ENCODE data around the gene CXorf66. TPM values are rescaled to one million over a fixed set of nuclear protein-coding genes. Genes with fewer than 3 reads are reported as not detected.
"Not testable (repeated sequence)": the region's sequence is repeated elsewhere in the genome, so short reads cannot be mapped to it uniquely, and the experiment has no call there.

Gene CXorf66, protein sequence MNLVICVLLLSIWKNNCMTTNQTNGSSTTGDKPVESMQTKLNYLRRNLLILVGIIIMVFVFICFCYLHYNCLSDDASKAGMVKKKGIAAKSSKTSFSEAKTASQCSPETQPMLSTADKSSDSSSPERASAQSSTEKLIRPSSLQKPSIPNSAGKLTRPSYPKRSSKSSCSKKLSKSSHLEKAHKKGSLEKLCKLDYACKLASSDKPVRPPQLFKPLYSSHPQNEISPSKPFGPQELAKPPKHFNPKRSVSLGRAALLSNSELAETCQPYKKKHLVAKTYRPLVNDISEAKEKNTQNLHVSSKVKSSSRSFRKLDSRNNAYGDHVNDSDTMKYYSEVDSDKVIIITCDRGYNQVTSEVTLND
- total RNA-seq = not detected in 2 replicates

DNA sequence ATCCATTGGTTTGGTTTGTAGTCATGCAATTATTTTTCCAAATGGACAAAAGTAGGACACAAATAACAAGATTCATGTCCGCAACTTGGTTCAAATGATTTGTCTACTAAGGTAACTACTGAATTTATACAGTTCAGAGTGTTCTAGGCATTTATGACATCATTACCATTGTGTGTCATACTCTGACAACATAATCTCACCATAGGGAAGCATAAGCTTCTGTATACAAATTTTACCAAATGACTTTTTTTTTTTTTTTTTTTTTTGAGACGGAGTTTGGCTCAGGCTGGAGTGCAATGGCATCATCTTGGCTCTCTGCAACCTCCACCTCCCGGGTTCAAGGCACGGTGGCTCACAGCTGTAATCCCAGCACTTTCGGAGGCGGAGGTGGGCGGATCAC is at the start of gene CXorf66:
Gene CXorf66, minus strand, starts transcription at position 101 of the 400 bp plus-strand sequence. Its CDS starts 25 bp downstream, at position 76.
- DNase-seq (ENCODE audit: low read depth, low spot score) = no peak

DNA sequence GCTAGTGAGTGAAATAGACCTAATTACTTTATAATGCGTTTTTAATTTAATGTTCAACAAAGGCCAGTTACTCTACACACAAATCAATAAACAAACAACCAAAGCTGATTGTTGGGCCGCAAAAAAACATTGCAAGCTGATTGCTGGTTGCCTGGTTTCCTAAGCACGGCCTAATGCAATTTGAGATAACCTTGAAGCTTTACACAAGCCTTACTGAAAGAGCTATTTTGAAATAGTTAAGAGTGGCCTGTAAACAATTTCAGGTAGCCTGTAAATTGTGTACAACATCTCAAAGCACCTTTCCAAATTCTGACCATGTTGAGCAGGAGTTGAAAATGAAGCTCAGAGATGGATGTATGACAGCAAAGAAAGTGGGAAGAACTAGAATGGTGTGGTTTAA is 17.5 kb upstream of the CXorf66 start:
- no peak for DNase-seq (ENCODE audit: low read depth, low spot score)

DNA sequence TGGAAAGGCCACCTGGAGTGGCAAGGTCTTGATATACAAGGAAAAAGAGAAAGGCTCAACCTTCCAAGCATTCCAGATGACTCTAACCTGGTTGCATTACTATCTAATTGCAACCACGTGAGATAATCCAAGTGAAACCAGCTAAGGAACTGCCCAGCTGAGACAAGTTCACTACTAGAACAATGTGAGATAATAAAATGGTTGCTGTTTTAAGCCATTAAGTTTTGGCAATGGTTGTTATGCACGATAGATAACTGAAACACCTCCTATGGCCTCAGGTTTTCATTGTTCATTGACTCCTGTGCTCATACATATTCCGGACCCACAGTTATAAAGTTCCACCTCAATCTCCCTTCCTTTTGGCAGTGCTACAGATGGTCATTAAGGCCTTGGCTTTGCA is 9.2 kb upstream of the CXorf66 start:
- DNase-seq (ENCODE audit: low read depth, low spot score) = no peak

DNA sequence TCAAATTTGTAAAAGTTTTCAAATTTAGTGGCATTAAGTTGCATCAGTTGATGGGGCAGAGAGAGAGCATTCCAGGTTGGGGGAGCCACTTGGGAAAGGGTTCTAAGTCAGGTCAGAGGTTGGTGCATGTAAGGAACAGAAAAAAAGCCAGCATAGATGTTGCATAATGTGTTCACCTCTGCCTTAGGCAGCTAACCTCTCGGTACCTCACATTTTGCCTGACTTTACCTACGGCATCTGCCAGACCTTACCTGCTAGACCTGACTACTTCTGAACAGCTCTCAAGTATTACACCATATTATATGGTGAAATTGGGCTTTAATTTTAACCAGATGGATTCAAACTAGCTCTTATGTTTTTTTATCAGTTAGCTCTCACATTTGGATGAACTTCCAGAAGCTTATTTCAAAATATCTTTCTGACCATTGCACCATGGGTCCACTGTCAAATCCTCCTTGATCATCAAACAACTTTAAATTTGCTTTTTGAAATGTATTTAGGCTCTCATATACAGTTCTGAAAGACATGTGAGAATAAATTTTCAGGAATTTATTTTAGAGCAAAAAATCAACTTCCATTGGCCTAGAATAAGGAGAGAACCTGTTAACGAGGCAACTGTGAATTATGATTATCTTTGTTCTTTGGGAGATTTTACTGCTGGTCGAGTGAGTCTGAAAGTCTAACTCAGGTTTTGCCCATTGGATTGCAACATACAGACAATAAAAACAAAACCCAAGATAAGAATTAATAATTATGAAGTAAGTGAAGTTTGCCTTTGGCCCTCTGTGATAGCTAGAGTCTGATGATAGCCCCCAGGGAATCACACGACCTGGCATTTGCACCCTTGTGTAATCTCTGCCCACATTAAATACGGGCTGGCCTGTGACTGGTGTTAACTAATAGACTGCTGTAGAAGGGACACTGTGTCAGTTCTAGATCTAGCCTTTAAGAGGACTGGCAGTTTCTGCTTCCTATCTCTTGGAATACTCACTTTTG is 7.6 kb upstream of the CXorf66 start:
- no peak for DNase-seq (ENCODE audit: low read depth, low spot score)

GRCh38 chrX:139972113-139972512 is 6.8 kb upstream of the CXorf66 start:
- no peak for DNase-seq (ENCODE audit: low read depth, low spot score)

DNA sequence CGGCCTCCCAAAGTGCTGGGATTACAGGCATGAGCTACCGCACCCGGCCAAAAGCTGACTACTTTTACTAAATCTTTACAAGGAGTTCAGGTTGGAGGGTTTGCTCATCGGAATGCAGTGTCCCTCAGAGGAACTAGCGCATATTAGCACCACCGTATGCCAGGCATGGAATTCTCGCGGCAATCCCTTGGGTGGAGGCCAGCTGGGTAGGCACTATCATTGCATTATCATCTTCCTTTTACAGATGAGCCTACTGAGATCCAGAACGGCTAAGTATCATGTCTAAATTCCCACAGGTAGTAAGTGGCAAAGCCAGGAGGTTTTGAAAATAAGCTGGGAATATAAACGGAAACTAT is 6.1 kb upstream of the CXorf66 start:
- DNase-seq (ENCODE audit: low read depth, low spot score) = no peak

- no peak for DNase-seq (ENCODE audit: low read depth, low spot score)
These were observed 4.0 kb upstream of the CXorf66 start for GRCh38 chrX:139969286-139969685.

DNA sequence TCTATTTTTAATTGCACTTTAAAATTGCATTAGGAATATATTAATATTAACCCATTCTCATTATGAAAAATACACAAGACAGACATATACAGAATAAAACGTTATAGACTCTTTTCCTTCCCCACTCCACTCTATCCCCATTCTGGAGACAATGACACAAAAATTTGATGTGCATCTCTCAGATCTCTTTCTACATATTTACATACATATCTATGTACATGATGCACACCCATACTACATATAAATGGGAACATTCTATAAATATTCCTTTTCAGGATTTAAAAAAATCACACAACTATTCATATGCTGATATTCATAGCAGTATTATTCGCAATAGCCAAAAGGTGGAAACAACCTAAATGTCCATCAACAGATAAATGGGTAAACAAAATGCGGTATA is 2.4 kb upstream of the CXorf66 start:
- no peak for DNase-seq (ENCODE audit: low read depth, low spot score)

DNA sequence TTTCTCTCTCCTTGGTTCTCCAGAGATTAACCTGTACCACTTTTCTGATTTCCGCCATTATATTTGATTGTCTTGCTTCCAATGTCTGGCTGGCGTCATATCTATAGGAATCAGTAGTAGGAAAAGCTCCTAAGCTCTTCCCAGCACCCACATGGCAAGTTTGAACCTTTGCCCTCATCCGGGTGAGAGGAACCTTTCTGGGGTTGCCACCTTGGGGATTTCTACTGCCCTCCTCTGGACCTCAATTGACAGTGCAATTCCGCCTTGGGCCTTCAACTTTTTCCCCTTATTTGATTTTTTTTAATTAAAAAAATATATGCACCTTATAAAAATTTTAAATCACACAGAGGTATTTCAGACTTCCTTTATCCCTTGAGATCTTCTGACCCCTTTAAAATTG is 2.0 kb upstream of the CXorf66 start:
- no peak for DNase-seq (ENCODE audit: low read depth, low spot score)

GRCh38 chrX:139966159-139966558 is 838 bp upstream of the CXorf66 start:
- not testable (repeated sequence) for DNase-seq (ENCODE audit: low read depth, low spot score)

- DNase-seq (ENCODE audit: low read depth, low spot score) = not testable (repeated sequence)
These were observed 4.2 kb downstream of the CXorf66 start for GRCh38 chrX:139961091-139961490.

DNA sequence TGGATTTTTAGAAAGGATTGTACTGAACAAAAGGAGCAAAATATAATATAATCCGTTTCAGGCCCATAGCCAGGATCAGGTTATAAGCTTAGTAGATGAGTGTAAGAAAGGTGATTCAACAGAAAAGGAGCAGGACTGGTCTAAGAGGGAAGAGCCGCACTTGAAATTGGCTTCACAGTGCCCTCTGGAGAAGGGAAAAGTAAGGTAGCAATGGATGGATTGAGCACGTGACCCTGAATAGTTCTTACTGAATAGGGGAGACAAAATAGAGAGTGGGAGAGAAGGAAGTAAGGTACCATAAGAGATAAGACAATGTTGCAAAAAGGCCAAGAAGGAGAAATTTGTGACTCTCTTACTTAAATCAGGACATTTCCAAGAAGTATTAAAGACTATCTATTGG is 15.6 kb downstream of the CXorf66 start:
- no peak for DNase-seq (ENCODE audit: low read depth, low spot score)

GRCh38 chrX:139945075-139945474 is 20.2 kb downstream of the CXorf66 start:
- DNase-seq (ENCODE audit: low read depth, low spot score) = no peak

DNA sequence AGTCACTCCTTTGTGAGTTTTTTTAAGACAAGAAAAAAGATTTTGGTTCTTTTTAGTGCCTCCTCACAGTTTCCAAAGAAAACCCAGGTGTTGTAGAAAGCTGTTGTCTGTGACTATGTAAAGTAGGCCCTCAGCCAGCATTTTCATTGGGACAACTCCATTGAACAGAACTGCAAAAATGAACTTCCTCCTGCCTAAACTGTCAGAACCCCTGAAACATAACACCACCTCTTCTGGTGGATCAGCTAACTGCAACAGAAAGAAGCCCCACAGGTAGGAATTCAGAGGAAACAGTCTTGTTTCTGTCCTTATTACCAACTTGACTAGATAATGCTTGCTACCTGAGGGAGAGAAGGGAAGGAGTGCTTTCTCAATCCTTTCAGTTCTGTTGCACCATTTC is 29.1 kb downstream of the CXorf66 start:
- DNase-seq (ENCODE audit: low read depth, low spot score) = no peak

- no peak for DNase-seq (ENCODE audit: low read depth, low spot score)
These were observed 31.4 kb downstream of the CXorf66 start for GRCh38 chrX:139933904-139934303.

- DNase-seq (ENCODE audit: low read depth, low spot score) = peak; percentile 53
These were observed 32.2 kb downstream of the CXorf66 start, which contains the start of gene ATP11C for GRCh38 chrX:139932901-139933796. TSS of gene ATP11C (minus strand) at chrX:139933053. CDS start at chrX:139932042, 1,011 bp downstream.

DNA sequence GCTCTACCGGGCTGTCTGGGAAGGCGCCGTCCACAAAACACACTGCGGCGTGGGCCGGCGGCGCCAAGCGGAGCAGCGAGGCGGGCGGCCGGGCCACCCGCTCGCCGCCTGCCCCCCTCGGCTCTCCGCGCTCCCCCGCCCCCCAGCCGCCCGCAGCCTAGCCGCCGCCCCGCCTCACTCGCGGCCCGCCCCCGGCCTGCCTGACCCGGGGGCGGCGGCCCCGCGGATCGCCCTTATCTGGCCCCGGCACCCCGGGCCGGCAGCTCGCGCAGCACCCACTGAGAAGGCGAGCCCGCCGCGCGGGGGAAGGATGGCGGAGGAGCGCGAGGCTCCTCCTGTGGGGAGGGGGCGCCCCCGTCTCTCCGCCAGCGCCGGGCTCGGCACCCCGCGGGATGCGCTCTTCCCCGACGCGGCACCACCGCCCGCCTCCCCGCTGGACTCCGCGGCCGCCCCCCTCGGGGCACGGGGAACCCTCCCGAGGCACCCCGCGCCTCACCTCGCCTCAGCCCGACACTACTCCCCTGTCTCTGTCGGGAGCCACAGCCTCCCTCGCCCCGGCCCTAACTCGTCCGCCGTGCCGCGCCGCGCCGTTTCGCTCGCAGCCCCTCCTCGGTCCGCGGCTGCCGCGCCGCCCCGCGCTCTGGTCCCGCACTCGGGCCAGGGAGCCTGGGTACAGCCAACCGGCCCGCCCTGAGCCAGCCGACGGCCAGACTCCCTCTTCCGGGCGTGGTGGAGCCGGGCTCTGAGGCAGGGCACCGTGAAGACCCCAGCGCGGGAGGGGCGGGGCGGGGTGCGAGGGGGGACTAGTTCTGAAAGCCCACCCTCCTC is 33.0 kb downstream of the CXorf66 start:
- no peak for DNase-seq (ENCODE audit: low read depth, low spot score)

DNA sequence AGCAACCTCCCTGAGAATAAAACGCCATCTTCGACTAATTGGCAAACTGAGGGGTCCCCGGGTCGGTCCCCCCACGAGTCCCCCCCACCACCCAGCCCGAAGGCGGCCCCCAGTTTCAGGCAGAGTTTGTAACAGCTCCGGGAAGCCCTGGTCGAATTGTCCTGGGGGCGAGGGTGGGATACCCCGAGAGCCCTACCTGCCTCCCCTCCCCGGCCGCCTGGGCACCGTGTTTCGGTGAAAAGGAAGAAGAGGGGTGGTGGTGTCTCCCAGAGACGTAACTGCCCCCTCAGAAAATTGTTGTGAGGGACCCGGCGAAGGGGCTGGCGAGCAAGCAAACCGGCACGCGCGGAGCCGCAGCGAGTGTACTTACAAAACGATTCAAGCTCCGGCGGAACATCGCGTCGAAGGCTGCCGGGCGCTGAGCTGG is 33.7 kb downstream of the CXorf66 start:
- no peak for DNase-seq (ENCODE audit: low read depth, low spot score)

DNA sequence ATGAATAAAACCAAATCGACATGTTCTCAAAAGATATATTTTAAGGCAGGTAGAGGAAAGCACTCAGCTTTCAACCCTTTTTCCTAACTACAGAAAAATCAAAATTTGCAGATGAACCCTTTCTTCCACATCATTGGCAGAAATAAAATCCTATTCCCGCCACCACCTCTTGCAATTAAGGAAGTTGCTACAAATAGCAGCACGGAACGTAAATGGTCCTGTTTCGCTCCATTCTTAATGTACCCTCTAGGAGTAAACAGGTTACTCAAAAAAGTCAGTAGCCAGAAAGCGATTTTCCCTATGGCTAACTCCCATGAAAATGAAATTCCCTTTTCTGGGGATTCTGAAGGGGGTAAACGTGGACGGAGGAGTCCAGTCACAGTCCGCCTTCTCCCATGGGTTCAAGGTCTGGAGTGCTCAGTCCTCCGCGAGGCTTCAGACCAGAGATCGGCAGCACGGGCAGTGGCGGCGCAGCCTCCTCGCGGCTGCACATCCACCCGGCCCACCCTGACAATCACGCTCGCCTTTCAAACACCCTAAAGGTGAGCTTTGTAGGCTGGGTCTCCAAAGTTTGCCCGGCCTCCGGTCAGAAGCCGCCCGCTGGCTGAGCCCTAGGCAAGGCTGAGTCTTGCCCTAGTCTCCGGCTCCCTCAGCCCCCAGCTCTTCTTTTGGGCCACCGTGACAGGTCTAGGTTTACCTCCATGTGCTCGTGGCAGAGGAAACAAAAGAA is 34.2 kb downstream of the CXorf66 start:
- DNase-seq (ENCODE audit: low read depth, low spot score) = no peak

GRCh38 chrX:139930401-139930800 is 34.9 kb downstream of the CXorf66 start:
- DNase-seq (ENCODE audit: low read depth, low spot score) = no peak

All from pulmonary artery endothelial cell (primary cell).